SH-SY5Y (cell line): ENCODE data around the gene SLC25A36.

Source experiments
- GATA2 ChIP-seq: IDR thresholded peaks from 2 replicates; pipeline ENCODE4 v1.6.1; 2011; ENCODE audit warnings: mild to moderate bottlenecking, low read depth, low read length
- GATA3 ChIP-seq: IDR thresholded peaks from 2 replicates; pipeline ENCODE4 v1.6.1; 2011; ENCODE audit warnings: low read depth, mild to moderate bottlenecking, low read length, moderate library complexity

DNA sequence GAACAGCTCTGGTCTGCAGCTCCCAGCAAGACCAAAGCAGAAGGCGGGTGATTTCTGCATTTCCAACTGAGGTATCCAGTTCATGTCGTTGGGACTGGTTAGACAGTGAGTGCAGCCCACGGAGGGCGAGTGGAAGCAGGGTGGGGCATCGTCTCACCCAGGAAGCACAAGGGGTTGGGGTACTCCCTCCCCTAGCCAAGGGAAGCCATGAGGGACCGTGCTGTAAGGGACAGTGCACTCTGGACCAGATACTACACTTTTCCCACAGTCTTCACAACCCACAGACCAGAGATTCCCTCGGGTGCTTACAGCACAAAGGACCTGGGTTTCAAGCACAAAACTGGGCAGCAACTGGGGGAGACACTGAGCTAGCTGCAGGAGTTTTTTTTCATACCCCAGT is 8.5 kb upstream of the SLC25A36 start:
- no peak for TF ChIP-seq GATA2
- no peak for TF ChIP-seq GATA3
